ENCODE data around the gene CNPY3.
A peak's percentile ranks its signal among the peaks of the same experiment; 100 is the strongest.
"Not testable (repeated sequence)": the region's sequence is repeated elsewhere in the genome, so short reads cannot be mapped to it uniquely, and the experiment has no call there.

Gene CNPY3

DNA sequence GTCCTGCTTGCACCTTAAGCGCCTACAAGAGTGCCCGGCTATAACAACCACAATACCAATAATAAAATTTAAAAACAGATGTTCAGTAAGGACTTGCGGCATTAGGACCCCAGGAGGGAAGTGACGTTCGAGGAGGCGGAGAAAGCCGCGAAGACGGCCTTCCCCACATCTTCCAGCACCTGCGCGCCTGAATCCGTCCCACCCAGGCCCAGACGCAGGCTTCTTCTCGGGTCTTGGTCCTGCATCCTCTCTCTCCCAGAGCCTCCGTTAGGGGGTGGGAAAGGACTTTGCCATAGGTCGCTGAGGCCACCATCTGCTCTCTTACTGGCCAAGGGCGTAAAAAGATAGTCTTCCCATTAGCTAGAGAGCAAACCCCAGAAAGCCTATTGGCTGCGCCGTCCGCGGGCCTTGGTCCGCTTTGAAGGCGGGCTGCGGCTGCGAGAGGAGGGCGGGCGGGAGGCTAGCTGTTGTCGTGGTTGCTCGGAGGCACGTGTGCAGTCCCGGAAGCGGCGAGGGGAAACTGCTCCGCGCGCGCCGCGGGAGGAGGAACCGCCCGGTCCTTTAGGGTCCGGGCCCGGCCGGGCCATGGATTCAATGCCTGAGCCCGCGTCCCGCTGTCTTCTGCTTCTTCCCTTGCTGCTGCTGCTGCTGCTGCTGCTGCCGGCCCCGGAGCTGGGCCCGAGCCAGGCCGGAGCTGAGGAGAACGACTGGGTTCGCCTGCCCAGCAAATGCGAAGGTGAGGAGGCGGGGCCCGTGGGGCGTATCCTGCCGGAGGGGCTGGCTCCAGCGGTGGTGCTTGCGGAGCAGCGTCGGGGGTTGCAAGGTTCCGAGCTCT is at the start of gene CNPY3:
CNPY3 (plus strand) TSS at position 495 of the 835 bp plus-strand sequence; CDS start at position 586, 91 bp downstream.
- peak; percentile 91 to 92 for DNase-seq (ENCODE audit: low read depth in 2 of 2)

DNA sequence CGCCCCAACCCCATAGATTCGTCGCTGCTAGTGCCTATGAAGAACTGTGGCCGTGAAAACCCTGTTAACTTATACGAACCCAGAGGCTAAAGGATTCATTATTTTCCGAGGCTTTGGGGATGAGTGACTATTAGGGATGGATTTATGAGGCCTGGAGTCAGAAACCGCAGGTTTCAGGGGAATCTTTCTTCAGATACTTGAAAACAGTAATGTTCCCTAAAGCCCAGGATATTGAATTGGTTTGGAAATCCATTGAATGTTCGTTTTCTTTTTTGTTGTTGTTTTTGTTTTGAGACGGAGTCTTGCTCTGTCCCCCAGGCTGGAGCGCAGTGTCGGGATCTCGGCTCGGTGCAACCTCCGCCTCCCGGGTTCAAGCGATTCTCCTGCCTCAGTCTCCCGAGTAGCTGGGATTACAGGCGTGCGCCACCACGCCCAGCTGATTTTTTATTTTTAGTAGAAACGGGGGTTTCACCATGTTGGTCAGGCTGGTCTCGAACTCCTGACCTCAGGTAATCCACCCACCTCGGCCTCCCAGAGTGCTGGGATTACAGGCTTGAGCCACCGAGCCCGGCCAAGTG is 49.0 kb upstream of the CNPY3 start:
- DNase-seq (ENCODE audit: low read depth in 2 of 2): not testable (repeated sequence)

DNA sequence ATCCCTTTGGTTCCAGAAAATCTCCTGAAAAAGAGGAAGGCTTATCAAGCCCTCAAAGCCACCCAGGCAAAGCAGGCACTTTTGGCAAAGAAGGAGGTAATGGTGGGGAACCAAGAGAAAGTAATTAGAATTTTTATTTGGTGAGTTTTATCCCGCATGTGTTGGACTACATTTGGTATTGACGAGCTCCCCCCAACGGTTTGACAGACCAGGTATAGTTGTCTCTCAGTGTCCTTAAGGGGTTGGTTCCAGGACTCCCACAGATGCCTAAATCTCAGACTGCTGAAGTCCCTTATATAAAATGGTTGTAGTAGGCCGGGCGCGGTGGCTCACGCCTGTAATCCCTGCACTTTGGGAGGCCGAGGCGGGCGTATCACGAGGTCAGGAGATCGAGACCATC is 48.4 kb upstream of the CNPY3 start:
- not testable (repeated sequence) for DNase-seq (ENCODE audit: low read depth in 2 of 2)

DNA sequence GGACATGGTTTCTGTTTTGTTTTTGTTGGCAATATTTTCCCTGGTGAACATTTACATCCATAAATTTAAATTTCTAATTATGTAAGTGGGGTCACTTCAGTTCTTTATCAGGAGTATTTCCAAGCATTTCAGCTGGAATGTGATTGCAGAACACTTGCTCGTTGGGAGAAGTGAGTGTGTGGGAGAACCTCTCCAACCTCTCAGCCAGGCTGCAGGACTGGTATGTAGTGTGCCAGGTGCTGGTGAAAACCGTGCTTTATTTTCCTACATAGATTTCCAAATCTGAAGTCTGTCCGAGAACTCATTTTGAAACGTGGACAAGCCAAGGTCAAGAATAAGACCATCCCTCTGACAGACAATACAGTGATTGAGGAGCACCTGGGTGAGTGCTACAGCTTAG is 43.6 kb upstream of the CNPY3 start:
- no peak for DNase-seq (ENCODE audit: low read depth in 2 of 2)

DNA sequence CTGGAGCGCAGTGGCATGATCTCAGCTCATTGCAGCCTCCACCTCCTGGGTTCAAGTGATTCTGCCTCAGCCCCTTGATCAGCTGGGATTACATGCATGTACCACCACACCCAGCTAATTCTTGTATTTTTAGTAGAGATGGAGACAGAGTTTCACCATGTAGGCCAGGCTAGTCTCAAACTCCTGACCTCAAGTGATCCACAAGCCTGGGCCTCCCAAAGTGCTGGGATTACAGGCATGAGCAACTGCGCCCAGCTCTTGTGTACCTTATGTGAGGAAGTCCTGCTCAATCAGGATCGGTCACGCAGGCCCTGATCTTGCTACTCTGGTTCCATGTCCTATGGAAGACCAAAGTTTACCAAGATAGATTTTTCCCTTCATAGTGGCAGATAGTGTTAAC is 41.1 kb upstream of the CNPY3 start:
- DNase-seq (ENCODE audit: low read depth in 2 of 2): not testable (repeated sequence)

DNA sequence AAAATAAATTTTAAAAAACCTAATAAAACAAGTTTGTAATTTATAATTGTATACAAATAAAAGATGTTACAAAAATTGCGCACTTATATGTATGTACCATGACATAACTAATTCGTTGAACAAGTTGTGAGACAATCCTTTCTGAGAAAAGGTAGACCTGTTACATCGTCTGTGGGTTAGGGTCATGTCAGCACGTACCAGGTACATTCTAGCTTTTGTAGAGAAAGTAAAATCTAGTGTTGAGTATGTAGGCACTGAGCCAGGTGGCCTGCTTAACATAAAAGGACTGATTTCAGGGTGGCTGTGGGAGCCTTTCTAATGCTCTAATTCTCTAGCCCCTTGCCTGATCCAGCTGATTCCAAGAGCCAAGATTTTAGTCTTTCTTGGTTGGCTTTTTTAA is 39.5 kb upstream of the CNPY3 start:
- DNase-seq (ENCODE audit: low read depth in 2 of 2): no peak

DNA sequence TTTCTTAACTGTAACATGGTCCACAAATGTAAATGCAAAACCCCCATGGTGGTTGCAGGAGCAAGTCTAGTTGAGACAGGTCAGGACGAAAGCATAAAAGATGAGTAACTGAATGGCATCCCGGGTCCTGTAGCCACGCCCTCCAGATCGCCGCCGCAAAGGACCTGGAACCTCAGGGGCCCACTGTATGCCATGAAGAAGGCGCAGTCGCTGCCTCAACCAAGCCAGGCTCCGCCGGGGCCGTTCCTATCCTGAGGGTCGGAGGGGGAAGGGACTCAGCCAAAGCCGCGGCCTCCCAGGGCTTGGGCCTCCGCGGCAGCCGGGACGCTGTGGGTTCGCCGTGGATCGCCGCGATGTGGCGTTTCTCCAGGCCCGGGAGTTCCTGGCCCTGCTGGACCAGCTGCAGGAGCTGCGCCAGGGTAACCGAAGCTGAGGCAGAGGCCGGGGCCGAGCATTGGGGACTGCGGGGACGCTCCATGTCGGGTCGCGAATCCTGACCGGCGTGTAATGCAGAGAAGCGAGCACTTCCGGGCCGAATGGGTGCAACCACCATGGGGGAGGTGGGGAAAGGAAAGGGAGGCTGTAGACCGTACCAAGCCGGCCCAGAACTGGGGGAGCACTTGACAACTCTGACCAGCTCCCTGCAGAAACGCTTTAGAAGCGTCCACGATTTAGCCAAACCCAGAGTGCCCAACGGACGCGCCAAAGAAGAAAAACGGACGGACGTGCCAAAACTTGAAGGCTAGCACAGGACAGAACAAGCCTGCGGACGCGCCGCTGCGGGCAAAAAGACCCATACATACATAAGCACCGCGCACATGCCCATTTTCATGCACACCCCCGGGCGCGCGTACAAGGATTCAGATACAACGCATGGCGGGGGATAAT is 38.7 kb upstream of the CNPY3 start:
- peak; percentile 86 to 91 for DNase-seq (ENCODE audit: low read depth in 2 of 2)

DNA sequence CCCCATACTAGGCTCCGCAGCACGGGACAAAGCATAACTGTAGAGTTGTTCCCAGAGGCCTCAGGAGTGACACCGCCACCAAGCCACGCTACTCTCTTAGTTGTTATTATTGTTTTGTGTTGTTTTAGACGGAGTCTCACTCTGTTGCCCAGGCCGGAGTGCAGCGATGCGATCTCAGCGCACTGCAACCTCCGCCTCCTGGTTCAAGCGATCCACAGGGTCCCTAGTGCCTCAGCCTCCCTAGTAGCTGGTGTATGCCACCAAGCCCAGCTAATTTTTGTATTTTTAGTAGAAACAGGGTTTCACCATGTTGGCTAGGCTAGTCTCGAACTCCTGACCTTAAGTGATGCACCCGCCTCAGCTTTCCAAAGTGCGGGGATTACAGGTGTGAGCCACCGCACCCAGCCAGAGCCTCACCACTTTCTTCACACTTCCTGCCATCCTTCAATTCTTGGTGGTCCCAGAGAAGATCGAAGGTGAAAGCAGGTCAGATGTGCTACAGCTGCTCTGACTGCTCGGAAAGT is 38.0 kb upstream of the CNPY3 start:
- DNase-seq (ENCODE audit: low read depth in 2 of 2): no peak

DNA sequence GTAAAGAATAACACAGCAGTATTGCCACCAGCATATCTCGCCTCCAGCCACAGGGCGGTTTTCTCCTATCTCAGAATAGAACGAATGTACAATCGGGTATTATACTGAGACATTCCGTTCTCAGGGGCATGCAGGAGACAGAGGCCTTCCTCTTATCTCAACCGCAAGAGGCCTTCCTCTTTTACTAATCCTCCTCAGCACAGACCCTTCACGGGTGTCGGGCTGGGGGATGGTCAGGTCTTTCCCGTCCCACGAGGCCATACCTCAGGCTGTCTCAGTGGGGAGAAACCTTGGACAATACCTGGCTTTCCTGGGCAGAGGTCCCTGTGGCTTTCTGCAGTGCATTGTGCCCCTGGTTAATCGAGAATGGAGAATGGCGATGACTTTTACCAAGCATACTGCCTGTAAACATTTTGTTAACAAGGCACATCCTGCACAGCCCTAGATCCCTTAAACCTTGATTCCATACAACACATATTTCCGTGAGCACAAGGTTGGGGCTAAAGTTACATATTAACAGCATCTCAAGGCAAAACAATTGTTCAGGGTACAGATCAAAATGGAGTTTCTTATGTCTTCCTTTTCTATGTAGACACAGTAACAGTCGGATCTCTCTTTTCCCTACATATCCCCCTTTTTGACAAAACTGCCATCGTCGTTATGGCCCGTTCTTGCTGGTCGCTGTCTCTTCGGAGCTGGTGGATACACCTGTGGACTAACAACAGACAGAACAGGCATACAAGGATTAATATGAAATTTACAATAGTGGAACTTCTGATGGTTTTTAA is 35.0 kb upstream of the CNPY3 start:
- DNase-seq (ENCODE audit: low read depth in 2 of 2): not testable (repeated sequence)

DNA sequence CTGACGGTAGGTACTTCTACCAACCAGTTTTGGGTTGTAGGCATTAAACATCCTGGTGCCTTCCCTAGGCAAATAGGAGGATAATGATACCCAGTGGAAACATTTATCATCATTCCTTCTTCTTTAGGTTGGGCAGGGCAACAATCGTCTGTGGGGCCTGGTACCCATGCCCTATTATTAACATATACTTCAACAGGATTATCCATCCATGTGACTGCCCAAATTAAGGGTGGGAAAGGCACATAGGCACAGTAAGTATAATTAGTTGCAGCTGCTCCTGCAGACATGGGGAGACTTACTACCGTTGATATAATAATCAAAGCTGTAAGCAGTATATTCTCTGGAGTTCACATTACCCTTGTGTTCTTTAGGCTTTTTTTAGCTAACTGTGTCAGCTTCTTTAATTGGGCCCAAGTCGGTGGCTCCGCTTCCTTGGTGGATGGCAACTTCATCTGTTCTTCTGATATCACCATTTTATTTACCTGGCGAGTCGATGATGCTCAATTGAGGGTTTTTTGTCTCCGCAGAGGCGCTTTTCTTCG is 33.0 kb upstream of the CNPY3 start:
- no peak for DNase-seq (ENCODE audit: low read depth in 2 of 2)

DNA sequence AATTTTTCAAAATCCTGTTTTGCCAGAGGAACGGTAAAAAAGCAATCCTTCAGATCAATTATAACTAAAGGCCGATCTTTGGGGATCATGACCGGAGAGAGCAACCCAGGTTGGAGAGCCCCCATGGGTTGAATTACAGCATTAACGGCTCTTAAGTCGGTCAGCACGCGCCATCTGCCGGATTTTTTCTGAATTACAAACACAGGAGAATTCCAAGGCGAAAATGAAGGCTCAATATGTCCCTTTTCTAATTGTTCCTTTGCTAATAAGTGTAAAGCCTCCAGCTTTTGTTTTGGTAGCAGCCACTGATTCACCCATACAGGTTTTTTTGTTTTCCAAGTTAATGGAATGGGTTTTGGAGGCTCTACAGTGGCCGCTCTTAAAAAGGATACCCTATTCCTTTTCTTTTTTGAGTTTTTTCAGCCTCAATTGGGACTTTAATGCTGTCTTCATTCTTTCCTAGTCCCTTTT is 30.4 kb upstream of the CNPY3 start:
- DNase-seq (ENCODE audit: low read depth in 2 of 2): peak; percentile 57 to 68

DNA sequence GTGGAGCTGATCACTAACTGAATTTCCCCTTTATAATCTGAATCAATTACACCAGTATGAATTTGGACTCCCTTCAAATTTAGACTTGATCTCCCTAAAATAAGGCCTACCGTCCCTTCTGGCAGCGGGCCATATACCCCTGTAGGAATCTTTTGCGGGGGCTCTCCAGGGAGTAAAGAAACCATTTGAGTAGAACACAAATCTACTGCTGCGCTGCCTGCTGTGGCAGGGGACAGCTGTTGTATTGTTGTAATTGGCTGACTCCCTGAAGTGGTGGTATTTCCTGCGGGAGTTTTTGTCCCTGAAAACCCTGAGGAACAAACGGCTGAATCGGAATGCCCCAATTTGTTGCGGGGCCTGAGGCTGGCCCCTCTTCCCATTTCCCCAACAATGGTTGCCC is 29.4 kb upstream of the CNPY3 start:
- no peak for DNase-seq (ENCODE audit: low read depth in 2 of 2)

DNA sequence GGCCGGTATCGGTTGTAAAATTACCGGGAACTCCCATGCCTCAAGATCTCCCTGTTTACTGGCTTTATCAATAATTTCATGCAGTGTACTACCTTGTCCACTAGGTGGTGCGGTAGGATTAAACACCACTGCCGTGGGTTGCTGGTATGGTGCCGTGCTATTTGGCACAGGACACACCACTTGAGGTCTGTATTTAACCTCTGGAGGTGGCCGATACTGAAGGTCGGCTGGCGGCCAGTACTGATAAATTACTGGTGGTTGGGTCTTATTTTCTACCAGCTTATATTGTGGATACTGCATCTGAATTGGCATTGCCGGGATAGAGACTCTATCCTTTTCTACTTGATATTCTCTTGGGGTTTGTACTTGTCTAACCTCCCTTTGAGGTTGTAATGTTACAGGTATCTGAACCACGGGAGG is 27.7 kb upstream of the CNPY3 start:
- DNase-seq (ENCODE audit: low read depth in 2 of 2): peak; percentile 40 to 55

DNA sequence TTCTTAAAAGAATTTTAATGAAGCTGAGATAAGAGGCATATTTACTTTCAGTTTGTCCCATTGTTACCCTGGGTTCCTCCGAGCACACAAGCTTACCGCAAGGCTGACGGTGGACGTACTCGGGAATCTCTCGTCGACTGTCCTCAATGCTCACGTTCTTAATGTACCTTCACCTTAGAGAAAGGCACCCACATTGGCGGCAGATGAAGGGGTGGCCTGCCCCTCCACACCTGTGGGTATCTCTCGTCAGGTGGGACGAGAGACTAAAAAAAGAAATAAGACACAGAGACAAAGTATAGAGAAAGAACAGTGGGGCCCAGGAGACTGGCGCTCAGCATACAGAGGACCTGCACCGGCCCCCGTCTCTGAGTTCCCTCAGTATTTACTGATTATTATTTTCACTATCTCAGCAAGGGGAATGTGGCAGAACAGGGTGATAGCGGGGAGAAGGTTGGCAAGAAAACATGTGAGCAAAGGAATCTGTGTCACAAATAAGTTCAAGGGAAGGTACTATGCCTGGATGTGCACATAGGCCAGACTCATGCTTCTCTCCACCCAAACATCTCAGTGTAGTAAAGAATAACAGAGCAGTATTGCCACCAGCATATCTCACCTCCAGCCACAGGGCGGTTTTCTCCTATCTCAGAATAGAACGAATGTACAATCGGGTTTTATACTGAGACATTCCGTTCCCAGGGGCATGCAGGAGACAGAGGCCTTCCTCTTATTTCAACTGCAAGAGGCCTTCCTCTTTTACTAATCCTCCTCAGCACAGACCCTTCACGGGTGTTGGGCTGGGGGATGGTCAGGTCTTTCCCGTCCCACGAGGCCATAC is 26.6 kb upstream of the CNPY3 start:
- not testable (repeated sequence) for DNase-seq (ENCODE audit: low read depth in 2 of 2)

DNA sequence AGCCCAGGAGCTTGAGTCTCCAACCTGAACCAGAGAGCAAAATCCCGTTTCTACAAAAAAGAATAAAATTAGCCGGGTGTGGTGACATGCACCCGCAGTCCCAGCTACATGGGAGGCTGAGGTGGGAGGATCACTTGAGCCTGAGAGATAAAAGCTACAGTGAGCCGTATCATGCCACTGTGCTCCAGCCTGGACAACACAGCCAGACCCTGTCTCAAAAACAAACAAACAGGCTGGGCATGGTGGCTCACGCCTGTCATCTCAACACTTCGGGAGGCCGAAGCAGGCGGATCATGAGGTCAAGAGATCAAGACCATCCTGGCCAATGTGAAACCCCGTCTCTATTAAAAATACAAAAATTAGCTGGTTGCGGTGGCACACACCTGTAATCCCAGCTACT is 24.8 kb upstream of the CNPY3 start:
- DNase-seq (ENCODE audit: low read depth in 2 of 2): no peak

DNA sequence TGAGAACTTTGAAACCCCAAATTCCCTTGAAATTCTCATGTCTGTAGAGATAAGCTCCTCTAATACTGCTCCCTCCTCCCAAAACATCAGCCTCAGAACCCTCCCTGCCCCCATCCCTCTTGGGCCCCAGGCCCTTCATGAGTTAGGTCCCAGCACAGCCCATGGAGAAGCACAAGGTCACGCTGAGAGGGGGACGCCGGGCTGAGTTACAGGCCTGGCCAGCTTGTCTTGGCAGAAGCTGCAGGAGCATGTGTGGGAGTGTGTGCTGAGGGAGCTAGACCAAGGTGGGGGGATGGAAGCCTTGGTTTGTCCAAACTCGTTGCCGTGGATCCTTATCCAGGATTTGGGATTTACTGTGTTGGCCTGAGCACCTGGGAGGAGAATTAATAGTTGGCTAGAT is 21.9 kb upstream of the CNPY3 start:
- no peak for DNase-seq (ENCODE audit: low read depth in 2 of 2)

DNA sequence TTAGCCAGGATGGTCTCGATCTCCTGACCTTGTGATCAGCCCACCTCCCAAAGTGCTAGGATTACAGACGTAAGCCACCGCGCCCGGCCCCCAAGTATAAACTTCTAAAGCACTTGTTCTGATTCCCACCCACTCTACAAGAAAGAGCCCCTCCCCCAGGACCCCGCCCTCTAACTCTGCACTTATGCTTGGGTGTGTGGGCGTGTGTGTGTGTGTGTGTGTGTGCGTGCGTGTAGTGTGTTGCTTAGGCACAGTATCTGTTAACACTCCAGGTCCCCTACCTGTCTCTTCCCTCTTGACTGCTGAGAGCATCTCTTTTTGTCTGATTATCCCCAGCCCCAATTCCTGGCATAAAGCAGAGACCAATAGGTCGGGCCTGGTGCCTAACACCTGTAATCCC is 19.4 kb upstream of the CNPY3 start:
- no peak for DNase-seq (ENCODE audit: low read depth in 2 of 2)

DNA sequence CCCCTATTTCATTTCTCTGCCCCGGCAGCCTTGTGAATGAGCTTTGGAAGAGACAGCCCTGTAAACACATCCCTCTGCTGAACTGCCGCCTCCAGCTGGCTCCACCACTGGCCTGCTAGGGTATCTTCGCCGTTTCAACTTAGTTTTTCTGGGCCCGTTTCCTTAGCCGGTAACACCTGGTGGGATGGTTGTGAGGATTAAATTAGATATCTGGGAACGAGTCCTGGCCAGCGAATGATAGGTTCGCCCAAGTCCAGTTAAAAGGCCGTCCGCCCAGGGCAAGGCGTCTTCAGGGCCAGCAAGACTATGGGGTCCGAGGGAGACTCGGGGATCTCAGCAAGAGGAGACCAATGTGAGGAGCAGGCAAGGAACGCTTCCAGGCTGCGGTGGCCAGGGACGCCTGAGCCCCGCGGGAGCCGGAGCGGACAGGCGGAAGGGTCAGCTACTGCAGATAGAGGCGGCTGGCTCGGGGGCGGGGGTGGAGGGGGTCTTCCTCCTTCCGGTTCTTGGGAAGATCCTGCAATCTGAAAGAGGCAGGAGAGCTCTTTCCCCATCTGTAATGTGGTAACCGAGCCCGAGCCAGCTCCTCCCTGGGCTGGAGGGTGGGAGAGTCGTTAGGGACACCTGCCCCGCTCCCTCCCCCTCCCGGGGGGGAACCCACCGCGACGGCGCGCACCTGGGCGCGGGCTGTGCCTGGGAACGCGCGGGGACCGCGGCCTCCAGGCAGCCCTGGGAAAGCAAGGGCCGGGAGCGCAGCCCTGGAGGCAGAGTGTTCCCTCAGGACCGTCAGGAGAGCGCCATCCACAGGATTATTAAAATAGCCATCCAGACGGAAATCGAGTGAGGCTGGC is 17.9 kb upstream of the CNPY3 start:
- DNase-seq (ENCODE audit: low read depth in 2 of 2): no peak

DNA sequence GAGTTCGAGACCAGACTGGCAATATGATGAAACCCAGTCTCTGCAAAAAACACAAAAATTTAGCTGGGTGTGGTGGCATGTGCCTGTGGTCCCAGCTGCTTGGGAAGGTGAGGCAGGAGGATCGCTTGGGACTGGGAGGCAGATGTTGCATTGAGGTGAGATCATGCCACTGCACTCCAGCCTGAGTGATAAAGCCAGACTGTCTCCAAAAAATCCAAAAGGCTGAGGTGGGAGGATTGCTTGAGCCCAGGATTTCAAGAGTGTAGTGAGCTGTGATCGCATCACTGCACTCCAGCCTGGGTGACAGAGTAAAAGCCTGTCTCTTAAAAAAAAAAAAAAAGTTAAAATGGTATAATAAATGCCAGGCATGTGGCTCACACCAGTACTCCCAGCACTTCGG is 14.7 kb upstream of the CNPY3 start:
- no peak for DNase-seq (ENCODE audit: low read depth in 2 of 2)

Measured in stimulated activated CD4-positive, alpha-beta T cell treated with anti-CD3 and anti-CD28 coated beads, Interleukin-4, amount 100 ng/mL, for 48 hours (primary cell).